Stimulated activated CD4-positive, alpha-beta T cell treated with anti-CD3 and anti-CD28 coated beads, Interleukin-1b, Interleukin-23, amount 100 ng/mL, for 24 hours (primary cell): ENCODE measurements around the gene CTCF.

Experiments
- DNase-seq, 4 experiments: peaks; one replicate each; pipeline ENCODE4 v3.0.0-alpha.2; 2020; ENCODE audit warnings: low read depth in 4 of 4, low spot score in 1 of 4

The CTCF gene

DNA sequence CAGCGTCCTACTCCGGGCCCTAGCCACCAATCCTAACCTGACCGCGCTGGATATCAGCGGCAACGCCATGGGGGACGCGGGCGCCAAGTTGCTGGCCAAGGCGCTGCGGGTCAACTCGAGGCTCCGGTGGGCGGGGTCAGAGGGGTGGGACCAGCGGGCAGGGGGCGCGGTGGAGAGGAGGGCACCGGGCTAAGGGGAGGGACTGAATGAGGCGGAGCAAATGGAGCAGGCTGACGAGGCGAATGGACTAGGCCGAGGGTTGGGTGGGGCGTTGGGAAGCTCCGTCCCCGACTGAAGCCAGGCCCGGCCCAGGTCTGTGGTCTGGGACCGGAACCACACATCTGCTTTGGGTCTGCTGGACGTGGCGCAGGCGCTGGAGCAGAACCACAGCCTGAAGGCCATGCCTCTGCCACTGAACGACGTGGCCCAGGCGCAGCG, 87.2 kb downstream of the CTCF start:
- no peak for DNase-seq

- no peak for DNase-seq
These were observed 87.7 kb downstream of the CTCF start for GRCh38 chr16:67650023-67650422.

DNA sequence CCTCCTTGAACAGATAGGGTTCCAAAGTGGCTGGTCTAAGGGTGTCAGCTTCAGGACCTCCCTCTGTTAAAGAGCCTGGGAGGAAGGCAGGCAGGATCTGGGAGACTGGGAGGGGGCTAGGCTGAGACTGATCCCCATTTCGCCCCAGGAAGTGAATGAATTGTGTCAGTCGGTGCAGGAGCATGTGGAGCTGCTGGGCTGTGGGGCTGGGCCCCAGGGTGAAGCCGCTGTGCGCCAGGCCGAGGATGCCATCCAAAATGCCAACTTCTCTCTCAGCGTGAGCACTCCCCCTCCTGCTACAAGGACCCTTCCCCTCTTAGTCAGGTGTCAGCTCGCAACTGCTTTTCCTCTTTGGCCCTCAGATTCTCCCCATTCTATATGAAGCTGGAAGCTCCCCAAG, 88.7 kb downstream of the CTCF start:
- no peak for DNase-seq

DNA sequence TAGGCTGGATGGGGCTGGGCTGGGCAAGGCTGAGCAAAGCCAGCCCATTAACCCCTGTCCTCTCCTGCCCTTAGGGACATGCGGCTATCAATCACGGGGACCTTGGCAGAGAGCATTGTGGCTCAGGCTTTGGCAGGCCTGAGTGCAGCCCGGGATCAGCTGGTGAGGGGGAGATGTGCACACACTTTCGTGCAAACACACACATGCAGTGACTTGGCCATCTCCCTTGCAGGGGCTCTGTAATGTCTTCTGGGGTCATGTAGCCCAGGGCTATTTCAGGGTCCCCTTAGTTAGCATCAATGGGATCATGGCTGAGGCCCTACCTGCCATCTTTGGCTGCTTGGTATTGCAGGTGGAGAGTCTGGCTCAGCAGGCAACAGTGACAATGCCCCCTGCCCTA, 89.5 kb downstream of the CTCF start:
- no peak for DNase-seq

- no peak for DNase-seq
These were observed 90.3 kb downstream of the CTCF start for GRCh38 chr16:67652578-67653127.

GRCh38 chr16:67653128-67653788, 90.9 kb downstream of the CTCF start:
- no peak for DNase-seq

DNA sequence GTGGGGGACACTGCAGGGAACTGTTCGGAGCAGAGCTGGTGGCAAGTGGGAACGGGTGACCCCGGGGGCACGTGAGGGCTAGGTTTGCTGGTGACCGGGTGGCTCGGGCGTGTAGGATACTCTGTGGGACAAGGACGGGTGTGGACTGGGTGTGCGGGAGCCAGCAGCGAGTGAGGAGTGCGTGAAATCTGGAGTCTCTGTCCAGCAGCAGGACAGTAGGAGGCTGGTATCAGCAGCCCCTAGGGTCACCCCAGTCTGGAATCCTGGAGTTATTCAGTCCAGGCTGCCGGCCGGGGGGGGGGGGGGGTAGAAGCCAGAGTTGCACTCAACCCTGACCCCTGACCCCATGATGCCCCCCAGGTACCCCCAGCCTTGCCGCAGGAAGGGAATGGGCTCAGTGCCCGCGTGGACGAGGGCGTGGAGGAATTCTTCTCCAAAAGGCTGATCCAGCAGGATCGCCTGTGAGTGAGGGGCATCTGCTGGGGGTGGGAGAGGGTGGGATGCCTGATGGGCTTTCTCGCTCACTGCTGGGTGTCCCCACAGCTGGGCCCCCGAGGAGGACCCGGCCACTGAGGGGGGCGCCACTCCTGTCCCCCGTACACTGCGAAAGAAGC, 91.6 kb downstream of the CTCF start:
- no peak for DNase-seq

GRCh38 chr16:67654403-67654911, 92.1 kb downstream of the CTCF start:
- no peak for DNase-seq

- DNase-seq: no peak
These were observed 93.0 kb downstream of the CTCF start for GRCh38 chr16:67655363-67655762.

DNA sequence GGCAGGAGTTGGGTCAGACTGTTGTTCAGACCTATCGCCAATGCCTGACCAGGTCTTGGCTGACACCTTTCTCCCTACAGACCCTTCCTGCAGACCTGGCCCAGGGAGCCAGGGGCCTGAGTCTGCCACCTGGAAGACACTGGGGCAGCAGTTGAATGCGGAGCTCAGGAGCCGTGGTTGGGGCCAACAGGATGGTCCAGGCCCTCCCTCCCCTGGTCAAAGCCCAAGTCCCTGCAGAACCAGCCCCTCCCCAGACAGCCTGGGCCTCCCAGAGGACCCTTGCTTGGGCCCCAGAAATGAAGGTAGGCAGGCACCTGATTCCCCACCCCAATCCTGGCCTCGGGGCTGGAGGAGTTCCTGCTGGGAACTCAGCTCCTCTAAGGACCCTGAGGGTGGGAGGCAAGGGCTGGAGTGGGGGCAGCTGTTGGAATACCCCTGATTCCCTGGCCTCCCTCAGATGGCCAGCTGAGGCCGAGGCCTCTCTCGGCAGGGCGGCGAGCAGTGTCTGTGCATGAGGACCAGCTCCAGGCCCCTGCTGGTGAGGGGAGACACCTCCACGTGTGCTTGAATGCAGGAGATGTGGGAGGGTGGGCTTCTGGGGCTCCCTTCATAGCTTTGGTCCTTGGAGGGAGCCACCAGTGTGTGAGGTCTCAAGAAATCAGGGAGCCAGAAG, 94.2 kb downstream of the CTCF start:
- DNase-seq: no peak

DNA sequence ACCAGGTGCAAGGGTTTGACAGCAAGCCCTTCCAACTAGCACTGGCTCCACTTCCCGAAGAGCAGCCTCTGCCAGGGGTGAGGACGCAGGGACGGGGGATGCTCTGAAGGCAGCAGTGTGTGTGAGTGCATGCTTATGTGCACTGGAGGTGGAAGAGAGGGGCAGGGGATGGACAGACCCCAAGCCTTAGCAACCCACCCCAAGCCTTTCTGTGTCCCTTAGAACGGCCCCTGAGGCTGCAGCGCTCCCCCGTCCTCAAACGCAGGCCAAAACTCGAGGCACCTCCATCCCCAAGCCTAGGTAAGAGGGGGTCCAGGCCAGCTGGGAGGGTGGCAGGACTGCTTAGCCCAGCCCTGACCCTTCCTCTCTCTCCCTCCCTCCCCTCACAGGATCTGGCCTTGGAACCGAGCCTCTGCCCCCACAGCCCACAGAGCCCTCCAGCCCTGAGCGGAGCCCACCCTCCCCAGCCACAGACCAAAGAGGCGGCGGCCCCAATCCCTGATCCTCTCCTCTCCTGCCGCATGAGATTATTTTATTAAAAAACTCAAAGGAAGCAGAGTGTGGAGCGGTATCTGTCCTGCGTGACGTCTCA, 94.8 kb downstream of the CTCF start:
- no peak for DNase-seq

GRCh38 chr16:67657751-67658518, 95.6 kb downstream of the CTCF start:
- no peak for DNase-seq

DNA sequence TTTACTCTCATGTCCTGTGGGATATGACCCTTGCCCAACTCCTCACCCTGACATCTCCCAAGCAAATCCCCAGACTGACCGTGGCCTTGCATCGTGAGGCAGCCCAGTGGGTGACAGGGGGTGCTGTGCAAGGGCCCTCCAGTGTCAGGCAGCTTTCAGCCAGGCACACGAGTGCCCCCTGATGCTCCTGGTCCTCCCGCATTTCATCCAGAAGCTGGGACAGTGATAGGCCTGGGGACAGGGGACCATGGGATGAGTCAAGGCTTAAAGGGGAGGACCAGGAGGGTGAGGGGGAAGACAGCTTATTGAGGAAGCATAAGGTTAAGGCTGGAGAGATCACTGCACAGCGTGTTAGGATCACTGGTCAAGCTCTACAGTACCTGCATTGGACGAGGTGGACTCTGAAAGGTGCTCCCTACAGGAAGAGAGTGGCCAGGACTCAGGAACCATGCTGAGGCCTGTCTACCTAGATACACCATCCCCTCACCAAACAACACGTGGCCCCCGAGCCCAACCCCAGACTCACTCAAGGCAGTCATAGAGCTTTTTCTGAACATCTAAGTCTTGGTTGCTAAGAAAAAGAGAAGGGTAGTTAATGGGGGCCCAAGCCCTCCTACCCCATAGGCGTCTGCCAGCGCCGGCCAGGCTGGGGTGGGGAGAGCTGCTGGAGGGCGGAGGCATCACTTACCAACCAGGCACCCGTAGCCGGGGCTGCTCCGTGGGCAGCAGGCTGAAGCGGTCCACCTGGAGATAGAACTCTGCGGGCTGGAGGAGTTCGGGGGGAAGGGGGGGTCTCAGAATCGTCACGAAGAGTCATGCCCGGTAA, 96.7 kb downstream of the CTCF start:
- no peak for DNase-seq

DNA sequence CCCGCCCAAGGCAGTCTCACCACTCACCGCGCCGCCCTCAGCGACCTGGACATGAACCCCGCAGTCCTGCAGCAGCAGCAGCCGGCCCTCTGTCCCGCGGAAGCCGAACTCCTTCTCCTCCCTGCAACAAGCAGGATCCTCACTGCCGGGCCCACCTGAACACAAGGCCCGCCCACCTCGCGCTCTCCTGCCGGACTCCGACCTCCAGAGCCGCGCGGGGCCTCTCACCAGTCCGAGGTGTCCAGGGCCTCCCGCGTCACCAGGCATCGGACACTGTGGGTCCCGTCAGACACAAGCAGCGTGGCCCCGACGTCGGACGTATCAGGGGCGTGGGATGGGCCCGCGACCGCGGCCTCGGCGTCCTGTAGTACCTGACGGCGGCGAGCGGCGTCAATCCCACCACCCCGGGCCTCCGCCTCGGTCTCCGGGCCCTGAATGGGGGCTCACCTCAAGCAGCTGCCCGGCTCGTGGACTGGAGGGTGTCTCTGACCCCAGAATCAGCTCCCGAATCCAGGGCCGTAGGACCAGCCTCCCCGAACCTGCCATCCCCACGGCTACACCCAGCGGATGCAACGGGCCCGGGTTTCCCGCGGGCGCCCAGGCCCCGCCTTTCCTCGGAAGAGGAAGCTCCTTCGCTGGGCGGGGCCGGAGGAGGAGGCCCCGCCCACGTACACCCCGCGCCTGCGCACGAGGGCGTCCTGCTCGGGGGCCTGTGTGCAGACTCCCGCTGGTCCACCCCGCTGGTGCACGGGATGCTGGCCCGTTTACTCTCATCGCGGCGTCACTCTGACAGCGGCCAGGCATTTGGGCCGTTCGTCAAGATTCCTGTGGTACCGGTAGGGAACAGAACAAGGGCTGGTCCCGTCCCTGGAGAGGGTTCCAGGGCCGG, 97.6 kb downstream of the CTCF start, which contains the start of gene ACD:
ACD (minus strand) TSS at position 586 of the 889 bp plus-strand sequence; CDS start at position 546, 40 bp downstream.
- peak; percentile 87 to 92 (median 89) for DNase-seq

- DNase-seq: peak; percentile 83 to 93 (median 90)
These were observed 98.3 kb downstream of the CTCF start, which contains the start of gene PARD6A for GRCh38 chr16:67660564-67661028. Gene PARD6A (plus strand): TSS chr16:67660960. CDS start chr16:67661039, 79 bp downstream.

GRCh38 chr16:67661101-67661761, 98.9 kb downstream of the CTCF start:
- no peak for DNase-seq

DNA sequence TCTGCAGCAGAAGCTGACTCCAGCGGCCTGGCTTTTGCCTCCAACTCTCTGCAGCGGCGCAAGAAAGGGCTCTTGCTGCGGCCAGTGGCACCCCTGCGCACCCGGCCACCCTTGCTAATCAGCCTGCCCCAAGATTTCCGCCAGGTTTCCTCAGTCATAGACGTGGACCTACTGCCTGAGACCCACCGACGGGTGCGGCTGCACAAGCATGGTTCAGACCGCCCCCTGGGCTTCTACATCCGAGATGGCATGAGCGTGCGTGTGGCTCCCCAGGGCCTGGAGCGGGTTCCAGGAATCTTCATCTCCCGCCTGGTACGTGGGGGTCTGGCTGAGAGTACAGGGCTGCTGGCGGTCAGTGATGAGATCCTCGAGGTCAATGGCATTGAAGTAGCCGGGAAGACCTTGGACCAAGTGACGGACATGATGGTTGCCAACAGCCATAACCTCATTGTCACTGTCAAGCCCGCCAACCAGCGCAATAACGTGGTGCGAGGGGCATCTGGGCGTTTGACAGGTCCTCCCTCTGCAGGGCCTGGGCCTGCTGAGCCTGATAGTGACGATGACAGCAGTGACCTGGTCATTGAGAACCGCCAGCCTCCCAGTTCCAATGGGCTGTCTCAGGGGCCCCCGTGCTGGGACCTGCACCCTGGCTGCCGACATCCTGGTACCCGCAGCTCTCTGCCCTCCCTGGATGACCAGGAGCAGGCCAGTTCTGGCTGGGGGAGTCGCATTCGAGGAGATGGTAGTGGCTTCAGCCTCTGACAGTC, 99.7 kb downstream of the CTCF start:
- no peak for DNase-seq
